ENCODE measurements around the gene CES3.
"Not testable (repeated sequence)": the region's sequence is repeated elsewhere in the genome, so short reads cannot be mapped to it uniquely, and the experiment has no call there.

DNA sequence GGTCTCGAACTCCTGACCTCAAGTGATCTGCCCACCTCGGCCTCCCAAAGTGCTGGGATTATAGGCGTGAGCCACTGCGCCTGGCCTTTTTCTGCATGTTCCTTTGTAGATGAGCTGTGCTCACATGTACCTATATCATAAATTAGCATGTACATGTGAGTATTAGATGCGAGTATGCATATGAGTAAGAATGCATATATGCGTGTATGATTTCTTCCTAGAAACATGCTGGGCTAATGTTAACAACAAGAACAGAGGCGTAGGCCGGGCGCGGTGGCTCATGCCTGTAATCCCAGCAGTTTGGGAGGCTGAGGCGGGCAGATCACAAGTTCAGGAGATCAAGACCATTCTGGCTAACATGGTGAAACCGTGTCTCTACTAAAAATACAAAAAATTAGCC lies 32.5 kb downstream of the CES3 start:
- not testable (repeated sequence) for TF ChIP-seq CTCF (IDR thresholded peaks at IDR 0.05; ENCODE audit: insufficient read depth, low read depth, low read length); EZH2 (IDR thresholded peaks at IDR 0.05; ENCODE audit: insufficient read depth, low read length)
